Tibial artery (tissue), 4 donors: Measurements from ENCODE around the gene PRUNE1.

Source experiments
- DNase-seq, 2 donors: peaks; one replicate each; pipeline ENCODE4 v3.0.0-alpha.2; 2019
- H3K27ac ChIP-seq, 2 donors: fragments of 200-600 bp; sonication (generic) in 1 of 2; 1 replicate in 1 of 2; 2 replicates in 1 of 2; pipeline ENCODE4 v1.5.1; 2018 to 2019; ENCODE audit warnings: mild to moderate bottlenecking in 1 of 2
- H3K27me3 ChIP-seq, 2 donors: fragments of 200-600 bp; sonication (generic) in 1 of 2; one replicate each; pipeline versions ENCODE4 v1.5.1 to v1.6.0; 2016 to 2019
- H3K36me3 ChIP-seq, 3 donors: fragments of 200-600 bp; sonication (generic) in 2 of 3; one replicate each; pipeline ENCODE4 v1.5.1; 2016 to 2019; ENCODE audit warnings: mild to moderate bottlenecking in 2 of 3
- H3K4me1 ChIP-seq, 4 donors: fragments of 200-600 bp; sonication (generic) in 2 of 4; 1 replicate in 3 of 4; 2 replicates in 1 of 4; pipeline ENCODE4 v1.5.1; 2016 to 2019
- H3K4me3 ChIP-seq, 2 donors: fragments of 200-600 bp; sonication (generic) in 1 of 2; 1 replicate in 1 of 2; 2 replicates in 1 of 2; pipeline ENCODE4 v1.5.1; 2018 to 2019; ENCODE audit warnings: mild to moderate bottlenecking in 2 of 2
- H3K9me3 ChIP-seq, 3 donors: fragments of 200-600 bp; sonication (generic) in 1 of 3; one replicate each; pipeline ENCODE4 v1.5.1; 2016 to 2019
- intact Hi-C: fragments of 100-400 bp; cut with DNase I; formaldehyde crosslinking; loops from one replicate; pipeline ENCODE4 v1.15.0; 2023; ENCODE audit warnings: low total_unique reads
- TF ChIP-seq, protein P1 (sequence below), 2 experiments: fragments of 200-600 bp in 1 of 2; fragments of 450-650 bp in 1 of 2; IDR thresholded peaks; one replicate each; pipeline ENCODE4 v1.5.1; 2017 to 2019; ENCODE audit warnings: antibody characterized with exemption in 2 of 2, mild to moderate bottlenecking in 1 of 2, moderate library complexity in 1 of 2

Gene PRUNE1

DNA sequence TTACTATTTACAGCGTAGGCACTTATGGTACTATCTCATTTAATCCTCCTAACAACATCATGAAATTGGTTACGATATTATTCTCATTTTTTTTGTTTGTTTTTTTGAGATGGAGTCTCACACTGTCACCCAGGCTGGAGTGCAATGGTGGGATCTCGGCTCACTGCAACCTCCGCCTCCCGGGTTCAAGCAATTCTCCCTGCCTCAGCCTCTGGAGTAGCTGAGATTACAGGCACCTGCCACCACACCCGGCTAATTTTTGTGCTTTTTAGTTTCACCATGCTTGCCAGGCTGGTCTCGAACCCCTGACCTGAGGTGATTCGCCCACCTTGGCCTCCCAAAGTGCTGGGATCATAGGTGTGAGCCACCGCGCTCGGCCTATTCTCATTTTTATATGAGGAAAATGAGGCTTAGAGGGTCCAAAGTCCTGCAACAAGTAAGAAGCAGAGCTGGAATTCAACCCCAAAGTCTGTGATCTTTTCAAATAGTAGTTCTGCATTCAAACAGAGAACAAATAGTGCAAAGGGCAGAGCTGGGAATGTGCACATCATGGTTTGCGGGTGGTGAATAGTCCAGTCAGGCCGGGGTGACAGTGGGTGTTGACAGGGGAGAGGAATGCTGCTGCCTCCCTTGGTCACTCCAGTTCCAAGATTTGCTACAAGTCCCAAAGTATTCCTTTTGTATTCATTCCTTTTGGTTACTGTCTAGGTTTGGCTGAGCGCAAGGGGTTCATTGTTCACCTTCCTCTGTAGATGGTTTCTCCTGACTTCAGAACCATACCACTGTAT lies 4.6 kb downstream of the PRUNE1 start:
- Histone ChIP-seq H3K27me3 (no peaks in the 10 kb centered on the region), H3K4me3 (no peak overlapping the region), H3K36me3 (peaks cover 0 to 25% (median 0%) of the 10 kb centered on the region in 3 donors), H3K27ac (peak overlapping the region in 1 of 2 donors; percentile 29), H3K4me1 (peaks cover 0 to 27% (median 19%) of the 10 kb centered on the region in 4 donors), H3K9me3 (no peaks in the 10 kb centered on the region)
- intact Hi-C loops: no loop called here
- TF ChIP-seq, protein P1, sequence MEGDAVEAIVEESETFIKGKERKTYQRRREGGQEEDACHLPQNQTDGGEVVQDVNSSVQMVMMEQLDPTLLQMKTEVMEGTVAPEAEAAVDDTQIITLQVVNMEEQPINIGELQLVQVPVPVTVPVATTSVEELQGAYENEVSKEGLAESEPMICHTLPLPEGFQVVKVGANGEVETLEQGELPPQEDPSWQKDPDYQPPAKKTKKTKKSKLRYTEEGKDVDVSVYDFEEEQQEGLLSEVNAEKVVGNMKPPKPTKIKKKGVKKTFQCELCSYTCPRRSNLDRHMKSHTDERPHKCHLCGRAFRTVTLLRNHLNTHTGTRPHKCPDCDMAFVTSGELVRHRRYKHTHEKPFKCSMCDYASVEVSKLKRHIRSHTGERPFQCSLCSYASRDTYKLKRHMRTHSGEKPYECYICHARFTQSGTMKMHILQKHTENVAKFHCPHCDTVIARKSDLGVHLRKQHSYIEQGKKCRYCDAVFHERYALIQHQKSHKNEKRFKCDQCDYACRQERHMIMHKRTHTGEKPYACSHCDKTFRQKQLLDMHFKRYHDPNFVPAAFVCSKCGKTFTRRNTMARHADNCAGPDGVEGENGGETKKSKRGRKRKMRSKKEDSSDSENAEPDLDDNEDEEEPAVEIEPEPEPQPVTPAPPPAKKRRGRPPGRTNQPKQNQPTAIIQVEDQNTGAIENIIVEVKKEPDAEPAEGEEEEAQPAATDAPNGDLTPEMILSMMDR (IDR thresholded peaks at IDR 0.05): no peak
- no peak for DNase-seq

DNA sequence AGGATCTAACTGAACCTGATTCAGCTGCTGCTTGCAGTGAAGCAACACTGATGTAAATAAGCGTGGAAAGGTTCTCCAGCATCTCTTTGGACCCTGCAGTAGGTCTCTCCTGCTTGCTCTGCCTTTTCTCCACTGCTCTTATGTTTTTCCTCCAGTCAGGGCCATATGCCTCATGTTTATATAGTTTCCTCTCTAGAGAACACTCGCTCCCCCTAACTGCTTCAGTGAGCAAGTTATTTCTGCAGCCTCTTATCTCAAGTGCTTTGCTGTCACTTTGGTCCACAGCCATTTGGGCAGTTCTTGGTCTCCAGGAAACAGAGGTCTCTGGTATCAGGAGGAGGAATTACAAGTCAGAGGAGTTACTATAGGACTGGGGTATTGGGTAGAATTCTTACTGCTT lies 5.3 kb downstream of the PRUNE1 start:
- TF ChIP-seq, protein P1 (IDR thresholded peaks at IDR 0.05): no peak
- no peaks in the 10 kb centered on the region for H3K9me3 ChIP-seq
- H3K4me3 ChIP-seq: no peak overlapping the region
- H3K4me1 ChIP-seq: peaks cover 0 to 26% (median 17%) of the 10 kb centered on the region in 4 donors
- no peak for DNase-seq
- peak overlapping the region in 1 of 2 donors; percentile 29 for H3K27ac ChIP-seq
- peaks cover 6 to 31% (median 6%) of the 10 kb centered on the region in 3 donors for H3K36me3 ChIP-seq
- intact Hi-C loops: no loop called here
- no peaks in the 10 kb centered on the region for H3K27me3 ChIP-seq

DNA sequence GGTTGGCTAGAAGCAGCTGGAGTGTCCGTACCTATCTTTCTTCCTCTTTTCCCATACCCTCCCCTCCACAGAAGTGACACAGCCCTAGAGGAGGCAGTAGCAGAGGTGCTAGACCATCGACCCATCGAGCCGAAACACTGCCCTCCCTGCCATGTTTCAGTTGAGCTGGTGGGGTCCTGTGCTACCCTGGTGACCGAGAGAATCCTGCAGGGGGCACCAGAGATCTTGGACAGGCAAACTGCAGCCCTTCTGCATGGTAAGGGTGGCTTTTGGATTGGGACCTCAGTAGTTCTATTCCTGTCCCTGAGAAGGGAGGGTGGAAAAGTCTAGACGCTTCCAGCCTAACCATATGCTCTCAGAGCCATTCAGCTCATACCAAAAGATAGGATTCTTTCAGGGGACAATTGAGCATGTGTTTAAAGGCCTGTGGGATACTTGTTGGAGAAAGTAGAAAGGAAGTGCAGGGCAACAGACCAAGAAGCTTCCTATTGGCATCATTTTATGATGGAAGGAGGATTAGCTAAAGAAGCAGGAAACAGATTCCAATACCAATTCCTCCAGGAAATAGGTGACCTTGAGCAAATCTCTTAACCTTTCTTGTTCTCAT lies 16.4 kb downstream of the PRUNE1 start:
- Histone ChIP-seq H3K4me1 (peaks cover 0 to 7% (median 0%) of the 10 kb centered on the region in 4 donors), H3K4me3 (no peak overlapping the region), H3K9me3 (no peaks in the 10 kb centered on the region), H3K27ac (peak overlapping the region; percentile 21 to 28), H3K27me3 (no peaks in the 10 kb centered on the region), H3K36me3 (peaks cover 27 to 63% (median 43%) of the 10 kb centered on the region in 3 donors)
- intact Hi-C loops: loop anchor here (10.0 kb wide), 1 partner anchor 130 kb away; the partner anchor contains the start of gene TNFAIP8L2
- TF ChIP-seq, protein P1 (IDR thresholded peaks at IDR 0.05): peak; percentile 66 to 75
- DNase-seq: peak; percentile 88 to 89

DNA sequence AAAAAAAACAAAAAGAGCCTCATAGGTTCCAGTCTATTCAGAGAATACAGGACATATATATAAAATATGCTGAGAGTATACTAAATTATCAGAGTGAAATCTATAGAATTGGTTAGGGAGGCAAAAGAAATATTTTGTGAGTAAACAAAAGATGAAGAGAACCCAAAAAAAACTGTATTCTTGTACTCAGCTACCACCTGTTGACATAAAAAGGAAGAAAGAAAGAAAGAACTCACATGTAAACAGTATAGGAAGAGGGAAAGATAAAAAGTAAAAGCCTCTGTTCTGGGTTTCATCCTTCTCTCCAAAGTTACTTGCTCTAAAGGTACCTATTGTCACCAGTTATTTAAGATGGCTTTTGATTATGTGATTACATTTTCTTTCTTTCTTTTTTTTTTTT lies 18.2 kb downstream of the PRUNE1 start:
- TF ChIP-seq, protein P1 (IDR thresholded peaks at IDR 0.05): no peak
- Histone ChIP-seq H3K4me1 (peaks cover 0 to 7% (median 0%) of the 10 kb centered on the region in 4 donors), H3K27me3 (no peaks in the 10 kb centered on the region), H3K9me3 (no peaks in the 10 kb centered on the region), H3K27ac (no peak overlapping the region), H3K4me3 (no peak overlapping the region), H3K36me3 (peaks cover 30 to 70% (median 57%) of the 10 kb centered on the region in 3 donors)
- intact Hi-C loops: loop anchor here (10.0 kb wide), 1 partner anchor 128 kb away; the partner anchor contains the start of gene TNFAIP8L2
- DNase-seq: no peak

DNA sequence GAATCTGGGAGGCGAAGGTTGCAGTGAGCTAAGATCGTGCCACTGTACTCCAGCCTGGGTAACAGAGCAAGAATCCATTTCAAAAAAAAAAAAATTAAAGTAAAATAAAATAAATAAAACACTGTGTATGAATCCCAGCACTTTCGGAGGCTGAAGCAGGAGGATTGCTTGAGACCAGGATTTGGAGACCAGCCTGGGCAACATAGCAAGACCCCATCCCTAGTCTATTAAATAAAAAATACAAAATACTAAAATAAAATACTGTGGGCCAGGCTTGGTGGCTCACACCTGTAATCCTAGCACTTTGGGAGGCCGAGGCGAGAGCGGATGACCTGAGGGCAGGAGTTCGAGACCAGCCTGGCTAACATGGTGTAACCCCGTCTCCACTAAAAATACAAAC lies 23.9 kb downstream of the PRUNE1 start:
- DNase-seq: no peak
- Histone ChIP-seq H3K27ac (no peak overlapping the region), H3K27me3 (no peaks in the 10 kb centered on the region), H3K4me1 (no peaks in the 10 kb centered on the region), H3K9me3 (no peaks in the 10 kb centered on the region), H3K4me3 (no peak overlapping the region), H3K36me3 (peaks cover 42 to 89% (median 72%) of the 10 kb centered on the region in 3 donors)
- intact Hi-C loops: no loop called here
- TF ChIP-seq, protein P1 (IDR thresholded peaks at IDR 0.05): no peak
